ENCODE data around the gene ZNF497.
A peak's percentile ranks its signal among the peaks of the same experiment; 100 is the strongest.

ZNF497 gene

GRCh38 chr19:58307736-58308135, 54.8 kb downstream of the ZNF497 start:
- no peak for TF ChIP-seq CTCF (IDR thresholded peaks at IDR 0.05; ENCODE audit: poor library complexity, severe bottlenecking)
- H3K36me3 ChIP-seq (ENCODE audit: low read depth) = peaks cover 64% of the 10 kb centered on the region

GRCh38 chr19:58305932-58306323, 56.6 kb downstream of the ZNF497 start:
- peaks cover 56% of the 10 kb centered on the region for H3K36me3 ChIP-seq (ENCODE audit: low read depth)
- no peak for ATAC-seq (ENCODE audit: low read depth)
- no peaks in the 10 kb centered on the region for H3K27me3 ChIP-seq (ENCODE audit: insufficient read depth, poor library complexity, severe bottlenecking)
- H3K4me3 ChIP-seq (ENCODE audit: severe bottlenecking) = peak overlapping the region; percentile 78
- H3K4me1 ChIP-seq (ENCODE audit: insufficient read depth, poor library complexity, severe bottlenecking) = peaks cover 6% of the 10 kb centered on the region
- H3K9me3 ChIP-seq (ENCODE audit: severe bottlenecking) = no peaks in the 10 kb centered on the region
- TF ChIP-seq CTCF (IDR thresholded peaks at IDR 0.05; ENCODE audit: poor library complexity, severe bottlenecking) = no peak
- peak overlapping the region; percentile 33 for H3K27ac ChIP-seq (ENCODE audit: poor library complexity, severe bottlenecking)
- no peak for DNase-seq (ENCODE audit: low spot score)

More at GRCh38 chr19:58307736-58308135, 54.8 kb downstream of the ZNF497 start:
- Histone ChIP-seq H3K27ac (ENCODE audit: poor library complexity, severe bottlenecking) (no peak overlapping the region), H3K9me3 (ENCODE audit: severe bottlenecking) (no peaks in the 10 kb centered on the region), H3K4me1 (ENCODE audit: insufficient read depth, poor library complexity, severe bottlenecking) (peaks cover 6% of the 10 kb centered on the region), H3K27me3 (ENCODE audit: insufficient read depth, poor library complexity, severe bottlenecking) (no peaks in the 10 kb centered on the region), H3K4me3 (ENCODE audit: severe bottlenecking) (no peak overlapping the region)
- ATAC-seq (ENCODE audit: low read depth) (no peak), DNase-seq (ENCODE audit: low spot score) (no peak)

- ATAC-seq (ENCODE audit: low read depth) = peak; percentile 100
- peaks cover 53% of the 10 kb centered on the region for H3K36me3 ChIP-seq (ENCODE audit: low read depth)
- H3K9me3 ChIP-seq (ENCODE audit: severe bottlenecking) = no peaks in the 10 kb centered on the region
- peak within 1 kb of the TSS; percentile 78 for H3K4me3 ChIP-seq (ENCODE audit: severe bottlenecking)
- H3K27me3 ChIP-seq (ENCODE audit: insufficient read depth, poor library complexity, severe bottlenecking) = no peaks in the 10 kb centered on the region
- peak within 1 kb of the TSS; percentile 33 for H3K27ac ChIP-seq (ENCODE audit: poor library complexity, severe bottlenecking)
- DNase-seq (ENCODE audit: low spot score) = peak; percentile 94
- H3K4me1 ChIP-seq (ENCODE audit: insufficient read depth, poor library complexity, severe bottlenecking) = peaks cover 6% of the 10 kb centered on the region
- TF ChIP-seq CTCF (IDR thresholded peaks at IDR 0.05; ENCODE audit: poor library complexity, severe bottlenecking) = no peak
Measured at GRCh38 chr19:58305065-58305931, 57.3 kb downstream of the ZNF497 start, which contains the start of gene ERVK3-1. Gene ERVK3-1, plus strand, starts transcription at chr19:58305377. Its CDS starts 6,792 bp downstream, at chr19:58312169.

GRCh38 chr19:58304748-58305064, 57.8 kb downstream of the ZNF497 start:
- ATAC-seq (ENCODE audit: low read depth) = no peak; the same call in 2 of the 3 replicates
- no peaks in the 10 kb centered on the region for H3K27me3 ChIP-seq (ENCODE audit: insufficient read depth, poor library complexity, severe bottlenecking)
- no peaks in the 10 kb centered on the region for H3K9me3 ChIP-seq (ENCODE audit: severe bottlenecking)
- no peak for TF ChIP-seq CTCF (IDR thresholded peaks at IDR 0.05; ENCODE audit: poor library complexity, severe bottlenecking)
- peaks cover 48% of the 10 kb centered on the region for H3K36me3 ChIP-seq (ENCODE audit: low read depth)
- peak overlapping the region; percentile 33 for H3K27ac ChIP-seq (ENCODE audit: poor library complexity, severe bottlenecking)
- no peak for DNase-seq (ENCODE audit: low spot score)
- peak overlapping the region; percentile 78 for H3K4me3 ChIP-seq (ENCODE audit: severe bottlenecking)
- peaks cover 6% of the 10 kb centered on the region for H3K4me1 ChIP-seq (ENCODE audit: insufficient read depth, poor library complexity, severe bottlenecking)
